H1 (cell line): ENCODE results near the gene GTF2H1. TPM values are rescaled to one million over a fixed set of nuclear protein-coding genes. Genes with fewer than 3 reads are reported as not detected.

Experiments used
- CTCF ChIA-PET: fragments of 300-600 bp; sonication (Branson Sonifier 250); formaldehyde crosslinking; loops from one replicate; lab custom pipeline; 2021; ENCODE audit not compliant: partially characterized antibody; lab: Charles Lee
- POLR2A ChIA-PET: fragments of 300-600 bp; sonication (Branson Sonifier 250); formaldehyde crosslinking; loops from one replicate; lab custom pipeline; 2021; ENCODE audit warnings: inconsistent platforms; ENCODE audit not compliant: partially characterized antibody; lab: Charles Lee
- DNase-seq, 2 experiments: peaks; one replicate each; pipeline versions ENCODE4 v3.0.0 to v3.0.0-alpha.2; 2010 to 2022; ENCODE audit warnings: low spot score in 2 of 2, low read depth in 1 of 2, mixed read lengths in 1 of 2
- FAIRE-seq: peaks from 2 replicates; lab custom pipeline; 2011; peaks lifted over from hg19 to GRCh38; lab: Jason Lieb, UNC
- H2AFZ ChIP-seq: 2 replicates; pipeline ENCODE4 v1.8.1; 2012; ENCODE audit warnings: low read length, inconsistent platforms
- H2AK5ac ChIP-seq: 2 replicates; pipeline ENCODE4 v1.6.1; 2013; ENCODE audit warnings: low read depth, low read length
- H2BK120ac ChIP-seq: replicated peaks from 2 replicates; pipeline ENCODE3; 2013; ENCODE audit warnings: low read depth, low read length, inconsistent platforms
- H2BK12ac ChIP-seq: 2 replicates; pipeline ENCODE4 v1.6.1; 2013; ENCODE audit warnings: low read depth, low read length
- H2BK15ac ChIP-seq: 2 replicates; pipeline ENCODE4 v1.6.1; 2013; ENCODE audit warnings: low read length
- H2BK20ac ChIP-seq: 2 replicates; pipeline ENCODE4 v1.6.1; 2013; ENCODE audit warnings: low read length
- H2BK5ac ChIP-seq: 2 replicates; pipeline ENCODE4 v1.6.1; 2013; ENCODE audit warnings: low read depth, low read length
- H3K14ac ChIP-seq: 2 replicates; pipeline ENCODE4 v1.6.1; 2013; ENCODE audit warnings: inconsistent platforms; ENCODE audit not compliant: insufficient read length
- H3K18ac ChIP-seq: 2 replicates; pipeline ENCODE4 v1.6.1; 2013; ENCODE audit warnings: low read length; ENCODE audit errors: extremely low read depth
- H3K23ac ChIP-seq: 2 replicates; pipeline ENCODE4 v1.6.1; 2013; ENCODE audit warnings: inconsistent platforms; ENCODE audit not compliant: insufficient read length
- H3K23me2 ChIP-seq: 2 replicates; pipeline ENCODE4 v1.6.1; 2013; ENCODE audit warnings: low read depth, low read length
- H3K27ac ChIP-seq: 2 replicates; pipeline ENCODE4 v1.6.1; 2011; ENCODE audit warnings: low read depth, low read length, inconsistent platforms
- H3K27me3 ChIP-seq, 4 experiments: replicated peaks in 1 of 4; 1 replicate in 1 of 4; 2 replicates in 3 of 4; pipeline versions ENCODE4 v1.6.1 to v1.8.1; 2011 to 2013; ENCODE audit warnings: low read length in 3 of 4, mild to moderate bottlenecking in 3 of 4, inconsistent platforms in 2 of 4, mixed read lengths in 2 of 4, moderate library complexity in 1 of 4; ENCODE audit not compliant: control insufficient read depth in 3 of 4, insufficient read depth in 3 of 4; ENCODE audit errors: extremely low read depth in 1 of 4
- H3K36me3 ChIP-seq, 4 experiments: 2 replicates each; pipeline versions ENCODE4 v1.6.1 to v1.8.1; 2011 to 2013; ENCODE audit warnings: mild to moderate bottlenecking in 4 of 4, low read length in 3 of 4, moderate library complexity in 2 of 4, control low read depth in 1 of 4, inconsistent platforms in 1 of 4; ENCODE audit not compliant: insufficient read depth in 4 of 4, control insufficient read depth in 2 of 4
- H3K4ac ChIP-seq: replicated peaks from 2 replicates; pipeline ENCODE3; 2013; ENCODE audit warnings: low read length, low read depth, mixed read lengths, inconsistent platforms; ENCODE audit not compliant: insufficient read length
- H3K4me1 ChIP-seq, 4 experiments: replicated peaks in 1 of 4; 1 replicate in 1 of 4; 2 replicates in 3 of 4; pipeline versions ENCODE4 v1.6.1 to v1.8.1; 2011 to 2013; ENCODE audit warnings: low read length in 3 of 4, inconsistent platforms in 2 of 4, mixed read lengths in 1 of 4; ENCODE audit not compliant: insufficient read depth in 4 of 4, control insufficient read depth in 3 of 4
- H3K4me2 ChIP-seq, 2 experiments: 2 replicates each; pipeline versions ENCODE4 v1.6.1 to v1.8.1; 2011 to 2013; ENCODE audit warnings: low read depth in 2 of 2, low read length in 2 of 2, control low read depth in 1 of 2, inconsistent platforms in 1 of 2, mild to moderate bottlenecking in 1 of 2; ENCODE audit not compliant: insufficient read depth in 1 of 2
- H3K4me3 ChIP-seq, 4 experiments: fragments of 200-600, 300-600 bp in 1 of 4; sonication (generic), shearing (Covaris generic), sonication (Bioruptor Twin) in 1 of 4; 2 replicates each; pipeline versions ENCODE4 v1.5.1 to v1.8.1; 2011 to 2016; ENCODE audit warnings: low read length in 4 of 4, low read depth in 3 of 4, control low read depth in 2 of 4, inconsistent platforms in 2 of 4, mild to moderate bottlenecking in 2 of 4, mixed read lengths in 1 of 4, moderate library complexity in 1 of 4; ENCODE audit not compliant: insufficient read depth in 2 of 4; ENCODE audit errors: extremely low read depth in 1 of 4
- H3K56ac ChIP-seq: replicated peaks from 2 replicates; pipeline ENCODE3; 2013; ENCODE audit warnings: low read depth, mild to moderate bottlenecking, mixed read lengths, low read length, inconsistent platforms; ENCODE audit not compliant: insufficient read length
- H3K79me1 ChIP-seq: 2 replicates; pipeline ENCODE4 v1.6.1; 2013; ENCODE audit warnings: low read depth, low read length, control low read depth
- H3K79me2 ChIP-seq, 2 experiments: 2 replicates each; pipeline versions ENCODE4 v1.6.1 to v1.8.1; 2012 to 2013; ENCODE audit warnings: low read length in 2 of 2, mild to moderate bottlenecking in 2 of 2, inconsistent platforms in 1 of 2; ENCODE audit not compliant: insufficient read depth in 2 of 2, control insufficient read depth in 1 of 2
- H3K9ac ChIP-seq, 4 experiments: replicated peaks in 1 of 4; 1 replicate in 1 of 4; 2 replicates in 3 of 4; pipeline versions ENCODE4 v1.6.1 to v1.8.1; 2011 to 2013; ENCODE audit warnings: low read depth in 3 of 4, low read length in 3 of 4, control low read depth in 2 of 4, mild to moderate bottlenecking in 2 of 4, moderate library complexity in 2 of 4, inconsistent platforms in 1 of 4; ENCODE audit errors: extremely low read depth in 1 of 4
- H3K9me3 ChIP-seq, 2 experiments: 2 replicates each; pipeline versions ENCODE4 v1.6.1 to v1.8.1; 2012 to 2013; ENCODE audit warnings: mild to moderate bottlenecking in 2 of 2, moderate library complexity in 2 of 2, control low read depth in 1 of 2, inconsistent platforms in 1 of 2, low read depth in 1 of 2, low read length in 1 of 2, mixed read lengths in 1 of 2; ENCODE audit not compliant: insufficient read depth in 2 of 2
- H4K20me1 ChIP-seq, 2 experiments: replicated peaks in 1 of 2; 2 replicates each; pipeline versions ENCODE3 to v1.8.1; 2011 to 2013; ENCODE audit warnings: inconsistent platforms in 2 of 2, low read length in 2 of 2, mild to moderate bottlenecking in 1 of 2; ENCODE audit not compliant: insufficient read depth in 2 of 2, control insufficient read depth in 1 of 2
- H4K5ac ChIP-seq: 2 replicates; pipeline ENCODE4 v1.6.1; 2013; ENCODE audit warnings: low read length, low read depth, mixed read lengths, inconsistent platforms; ENCODE audit not compliant: insufficient read length
- H4K8ac ChIP-seq: 2 replicates; pipeline ENCODE4 v1.8.0; 2013; ENCODE audit warnings: mild to moderate bottlenecking, moderate library complexity, low read length, inconsistent platforms; ENCODE audit not compliant: insufficient read depth; ENCODE audit errors: extremely low read depth
- H4K91ac ChIP-seq: replicated peaks from 2 replicates; pipeline ENCODE3; 2013; ENCODE audit warnings: low read length, mixed read lengths, inconsistent platforms; ENCODE audit not compliant: insufficient read length
- GABPA ChIP-seq: IDR thresholded peaks from 2 replicates; pipeline ENCODE4 v1.6.1; 2011; ENCODE audit warnings: mild to moderate bottlenecking, low read length, moderate library complexity, borderline replicate concordance; ENCODE audit not compliant: insufficient read depth
- KDM4A ChIP-seq: IDR thresholded peaks from one replicate; pipeline ENCODE4 v1.7.1; 2012; ENCODE audit warnings: low read depth, mild to moderate bottlenecking, moderate library complexity, low read length, inconsistent platforms; ENCODE audit not compliant: severe bottlenecking
- RBBP5 ChIP-seq: IDR thresholded peaks from 2 replicates; pipeline ENCODE4 v1.7.1; 2012; ENCODE audit warnings: low read depth, mild to moderate bottlenecking, inconsistent platforms, low read length, moderate library complexity, borderline replicate concordance
- SIN3A ChIP-seq, 2 experiments: IDR thresholded peaks in 1 of 2; conservative IDR thresholded peaks in 1 of 2; 2 replicates each; pipeline ENCODE4 v1.6.1; 2011 to 2012; ENCODE audit warnings: low read length in 2 of 2, improper control_type of control experiment in 1 of 2, low read depth in 1 of 2, mild to moderate bottlenecking in 1 of 2
- SRF ChIP-seq: IDR thresholded peaks from 2 replicates; pipeline ENCODE4 v1.6.1; 2011; ENCODE audit warnings: mild to moderate bottlenecking, low read depth, low read length, moderate library complexity
- WGBS, 2 experiments: shearing (Covaris generic) in 1 of 2; methylation state at CpG; one replicate each; pipeline versions ENCODE4 v1.1.6 to v1.1.7; 2013 to 2015; ENCODE audit warnings: low lambda C conversion rate in 2 of 2, mixed read lengths in 2 of 2, inconsistent platforms in 1 of 2, low coverage in 1 of 2, missing lambda C conversion rate in 1 of 2; ENCODE audit not compliant: insufficient replicate concordance in 2 of 2, insufficient coverage in 1 of 2, insufficient read length in 1 of 2; ENCODE audit errors: extremely low coverage in 1 of 2, missing lambda C conversion rate in 1 of 2; 5-methylcytosine and 5-hydroxymethylcytosine counted together
- polyA plus RNA-seq, 7 experiments: library from polyadenylated mRNA; depleted of rRNA in 3 of 7; stranded (reverse) in 5 of 7; unstranded in 2 of 7; fragments of >200 nt in 5 of 7; fragments of 200-250 nt in 2 of 7; gene quantifications; 1 replicate in 5 of 7; 2 replicates in 1 of 7; 4 replicates in 1 of 7; pipeline versions ENCODE4 v1.2.1 to v1.2.3, GENCODE V29; 2011 to 2013; ENCODE audit warnings: missing spikeins in 2 of 7, mixed read lengths in 2 of 7
- total RNA-seq: library from RNA; stranded (reverse); fragmentation: NEBNext Ultra II Directional; extraction: Animal tissue kit (Norgen Biotek cat#: 25700); gene quantifications from 2 replicates; pipeline ENCODE4 v1.2.1, GENCODE V29; 2021

Gene GTF2H1
- total and polyA plus RNA-seq, 2 of the 8 experiments (the other 6 are each of a cell fraction or from before 2014, with no cell fraction given) = 9.1 to 26.3 TPM

GRCh38 chr11:18379201-18379600, 56.8 kb downstream of the GTF2H1 start:
- H3K14ac ChIP-seq = no peak overlapping the region
- no peaks in the 10 kb centered on the region for H3K36me3 ChIP-seq
- no peak overlapping the region for H2BK12ac ChIP-seq
- H3K9me3 ChIP-seq = no peaks in the 10 kb centered on the region
- no peak overlapping the region for H3K23ac ChIP-seq
- 65% methylated on average over 2 of the region's 2 CpGs; no CpG with 5 or more reads in 1 of the 2 experiments for WGBS, 2 experiments
- H3K23me2 ChIP-seq = no peaks in the 10 kb centered on the region
- POLR2A ChIA-PET = interaction anchor here (1.0 to 1.3 kb wide), 2 partner anchors 13 to 58 kb away, joined by 3 to 4 read pairs; partner anchors contain the start of gene HPS5
- no peak overlapping the region for H4K8ac ChIP-seq
- H3K9ac ChIP-seq = no peak overlapping the region
- H3K4me3 ChIP-seq = no peak overlapping the region
- CTCF ChIA-PET = no interaction called here
- no peaks in the 10 kb centered on the region for H3K79me1 ChIP-seq
- no peaks in the 10 kb centered on the region for H3K27me3 ChIP-seq
- FAIRE-seq = no peak
- H4K20me1 ChIP-seq = no peaks in the 10 kb centered on the region
- no peak overlapping the region for H4K91ac ChIP-seq
- peaks cover 0 to 5% (median 2%) of the 10 kb centered on the region in 4 experiments; a peak in 1 of 7 replicates for H3K4me1 ChIP-seq
- no peak overlapping the region for H2AK5ac ChIP-seq
- no peak overlapping the region for H2BK20ac ChIP-seq
- H4K5ac ChIP-seq = no peak overlapping the region
- no peak overlapping the region for H2BK5ac ChIP-seq
- no peak for TF ChIP-seq GABPA
- TF ChIP-seq SIN3A (conservative IDR thresholded peaks at IDR 0.05 in 1 of 2, IDR thresholded peaks at IDR 0.05 in 1 of 2; ENCODE audit: low read depth in 1 of 2, low read length in 2 of 2) = no peak
- TF ChIP-seq KDM4A = no peak
- TF ChIP-seq SRF = no peak
- no peak for TF ChIP-seq RBBP5
- no peak overlapping the region for H2BK15ac ChIP-seq
- no peak overlapping the region for H3K4ac ChIP-seq
- no peak overlapping the region for H3K27ac ChIP-seq
- H3K18ac ChIP-seq = no peak overlapping the region
- no peak overlapping the region for H2BK120ac ChIP-seq
- peak overlapping the region; percentile 87; the same call in 1 of the 2 replicates for H2AFZ ChIP-seq
- no peak for DNase-seq
- no peak overlapping the region for H3K56ac ChIP-seq
- H3K79me2 ChIP-seq = no peaks in the 10 kb centered on the region
- H3K4me2 ChIP-seq = no peak overlapping the region
